GM12878 (cell line): ENCODE data around the gene THRB. TPM values are rescaled to one million over a fixed set of nuclear protein-coding genes. Genes with fewer than 3 reads are reported as not detected.

Source experiments
- CHD1 ChIP-seq: IDR thresholded peaks from 2 replicates; pipeline ENCODE4 v1.6.1; 2012; ENCODE audit warnings: low read depth, low read length, improper control_type of control experiment
- CHD2 ChIP-seq: IDR thresholded peaks from 2 replicates; pipeline ENCODE4 v1.6.1; 2011; ENCODE audit warnings: low read depth, low read length, improper control_type of control experiment, borderline replicate concordance
- HDAC2 ChIP-seq: fragments of 200-600 bp; sonication (generic); IDR thresholded peaks from 2 replicates; pipeline ENCODE4 v1.6.1; 2017
- MEF2B ChIP-seq: fragments of 450-650 bp; IDR thresholded peaks from 2 replicates; pipeline ENCODE4 v1.6.1; 2018; ENCODE audit warnings: mild to moderate bottlenecking, moderate library complexity; ENCODE audit not compliant: partially characterized antibody, poor library complexity, severe bottlenecking
- ZNF24 ChIP-seq: fragments of 450-650 bp; IDR thresholded peaks from 2 replicates; pipeline ENCODE4 v1.6.1; 2017; ENCODE audit warnings: antibody characterized with exemption, mild to moderate bottlenecking
- polyA plus RNA-seq, 11 experiments: library from polyadenylated mRNA; depleted of rRNA in 4 of 11; unstranded in 6 of 11; stranded (reverse) in 5 of 11; fragments of >200 nt; fragmentation: Nextera tagmentation in 4 of 11; fragmentation: Illumina TruSeq in 1 of 11; extraction: Ambion mirVana in 4 of 11; extraction: Trizol in 1 of 11; gene quantifications; 1 replicate in 1 of 11; 2 replicates in 10 of 11; pipeline versions ENCODE4 v1.2.1 to v1.2.3, GENCODE V29; 2011 to 2016; ENCODE audit warnings: inconsistent platforms in 2 of 11, missing spikeins in 2 of 11, low read depth in 1 of 11
- total RNA-seq, 4 experiments: library from RNA; depleted of rRNA in 3 of 4; stranded (reverse); fragments of >200 nt in 3 of 4; fragmentation: Illumina TruSeq in 1 of 4; extraction: Trizol in 1 of 4; gene quantifications; 2 replicates each; pipeline versions ENCODE4 v1.2.1 to v1.2.3, GENCODE V29; 2013 to 2021
- TF ChIP-seq, protein P1 (sequence below): fragments of 150-350 bp; IDR thresholded peaks from 2 replicates; pipeline ENCODE4 v1.6.1; 2014; ENCODE audit warnings: mild to moderate bottlenecking, low read depth, low read length
- TF ChIP-seq, protein P2 (sequence below): fragments of 450-650 bp; IDR thresholded peaks from 2 replicates; pipeline ENCODE4 v1.6.1; 2017; ENCODE audit warnings: low read depth, mild to moderate bottlenecking, moderate library complexity
- TF ChIP-seq, protein P3 (sequence below): fragments of 450-650 bp; IDR thresholded peaks from 2 replicates; pipeline ENCODE4 v1.6.1; 2017; ENCODE audit warnings: mild to moderate bottlenecking, moderate library complexity

THRB gene
- total and polyA plus RNA-seq, 10 of the 15 experiments (the other 5 are each of a cell fraction or from before 2014, with no cell fraction given) = 0.05 TPM; not detected in 9

DNA sequence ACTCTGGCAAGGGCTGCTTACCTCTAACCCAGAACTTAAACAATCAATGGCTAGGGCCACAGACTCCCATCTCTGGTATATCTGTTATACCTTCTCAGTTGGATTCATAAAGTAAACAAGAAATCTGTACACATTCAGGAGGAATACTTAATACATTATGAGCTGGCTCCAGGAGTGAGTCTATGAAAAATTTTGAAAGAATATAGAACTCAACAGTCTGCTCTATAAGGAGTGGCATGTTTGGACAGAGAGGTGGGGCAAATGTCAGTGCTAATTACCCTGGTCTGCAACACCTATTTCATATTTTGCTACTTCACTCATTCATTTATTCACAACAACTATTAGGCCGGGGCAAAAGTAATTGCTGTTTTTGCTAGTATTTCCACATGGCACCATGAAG lies 245.1 kb downstream of the THRB start (continued):
- no peak for TF ChIP-seq MEF2B
- no peak for TF ChIP-seq CHD1
- no peak for TF ChIP-seq ZNF24
- TF ChIP-seq, protein P1, sequence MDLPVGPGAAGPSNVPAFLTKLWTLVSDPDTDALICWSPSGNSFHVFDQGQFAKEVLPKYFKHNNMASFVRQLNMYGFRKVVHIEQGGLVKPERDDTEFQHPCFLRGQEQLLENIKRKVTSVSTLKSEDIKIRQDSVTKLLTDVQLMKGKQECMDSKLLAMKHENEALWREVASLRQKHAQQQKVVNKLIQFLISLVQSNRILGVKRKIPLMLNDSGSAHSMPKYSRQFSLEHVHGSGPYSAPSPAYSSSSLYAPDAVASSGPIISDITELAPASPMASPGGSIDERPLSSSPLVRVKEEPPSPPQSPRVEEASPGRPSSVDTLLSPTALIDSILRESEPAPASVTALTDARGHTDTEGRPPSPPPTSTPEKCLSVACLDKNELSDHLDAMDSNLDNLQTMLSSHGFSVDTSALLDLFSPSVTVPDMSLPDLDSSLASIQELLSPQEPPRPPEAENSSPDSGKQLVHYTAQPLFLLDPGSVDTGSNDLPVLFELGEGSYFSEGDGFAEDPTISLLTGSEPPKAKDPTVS = no peak
- TF ChIP-seq, protein P2, sequence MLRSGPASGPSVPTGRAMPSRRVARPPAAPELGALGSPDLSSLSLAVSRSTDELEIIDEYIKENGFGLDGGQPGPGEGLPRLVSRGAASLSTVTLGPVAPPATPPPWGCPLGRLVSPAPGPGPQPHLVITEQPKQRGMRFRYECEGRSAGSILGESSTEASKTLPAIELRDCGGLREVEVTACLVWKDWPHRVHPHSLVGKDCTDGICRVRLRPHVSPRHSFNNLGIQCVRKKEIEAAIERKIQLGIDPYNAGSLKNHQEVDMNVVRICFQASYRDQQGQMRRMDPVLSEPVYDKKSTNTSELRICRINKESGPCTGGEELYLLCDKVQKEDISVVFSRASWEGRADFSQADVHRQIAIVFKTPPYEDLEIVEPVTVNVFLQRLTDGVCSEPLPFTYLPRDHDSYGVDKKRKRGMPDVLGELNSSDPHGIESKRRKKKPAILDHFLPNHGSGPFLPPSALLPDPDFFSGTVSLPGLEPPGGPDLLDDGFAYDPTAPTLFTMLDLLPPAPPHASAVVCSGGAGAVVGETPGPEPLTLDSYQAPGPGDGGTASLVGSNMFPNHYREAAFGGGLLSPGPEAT = no peak
- TF ChIP-seq, protein P3, sequence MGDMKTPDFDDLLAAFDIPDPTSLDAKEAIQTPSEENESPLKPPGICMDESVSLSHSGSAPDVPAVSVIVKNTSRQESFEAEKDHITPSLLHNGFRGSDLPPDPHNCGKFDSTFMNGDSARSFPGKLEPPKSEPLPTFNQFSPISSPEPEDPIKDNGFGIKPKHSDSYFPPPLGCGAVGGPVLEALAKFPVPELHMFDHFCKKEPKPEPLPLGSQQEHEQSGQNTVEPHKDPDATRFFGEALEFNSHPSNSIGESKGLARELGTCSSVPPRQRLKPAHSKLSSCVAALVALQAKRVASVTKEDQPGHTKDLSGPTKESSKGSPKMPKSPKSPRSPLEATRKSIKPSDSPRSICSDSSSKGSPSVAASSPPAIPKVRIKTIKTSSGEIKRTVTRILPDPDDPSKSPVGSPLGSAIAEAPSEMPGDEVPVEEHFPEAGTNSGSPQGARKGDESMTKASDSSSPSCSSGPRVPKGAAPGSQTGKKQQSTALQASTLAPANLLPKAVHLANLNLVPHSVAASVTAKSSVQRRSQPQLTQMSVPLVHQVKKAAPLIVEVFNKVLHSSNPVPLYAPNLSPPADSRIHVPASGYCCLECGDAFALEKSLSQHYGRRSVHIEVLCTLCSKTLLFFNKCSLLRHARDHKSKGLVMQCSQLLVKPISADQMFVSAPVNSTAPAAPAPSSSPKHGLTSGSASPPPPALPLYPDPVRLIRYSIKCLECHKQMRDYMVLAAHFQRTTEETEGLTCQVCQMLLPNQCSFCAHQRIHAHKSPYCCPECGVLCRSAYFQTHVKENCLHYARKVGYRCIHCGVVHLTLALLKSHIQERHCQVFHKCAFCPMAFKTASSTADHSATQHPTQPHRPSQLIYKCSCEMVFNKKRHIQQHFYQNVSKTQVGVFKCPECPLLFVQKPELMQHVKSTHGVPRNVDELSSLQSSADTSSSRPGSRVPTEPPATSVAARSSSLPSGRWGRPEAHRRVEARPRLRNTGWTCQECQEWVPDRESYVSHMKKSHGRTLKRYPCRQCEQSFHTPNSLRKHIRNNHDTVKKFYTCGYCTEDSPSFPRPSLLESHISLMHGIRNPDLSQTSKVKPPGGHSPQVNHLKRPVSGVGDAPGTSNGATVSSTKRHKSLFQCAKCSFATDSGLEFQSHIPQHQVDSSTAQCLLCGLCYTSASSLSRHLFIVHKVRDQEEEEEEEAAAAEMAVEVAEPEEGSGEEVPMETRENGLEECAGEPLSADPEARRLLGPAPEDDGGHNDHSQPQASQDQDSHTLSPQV = no peak
- TF ChIP-seq CHD2 = no peak
- TF ChIP-seq HDAC2 = no peak
